ENCODE results near the gene ANKRD1.
"Not testable (repeated sequence)": the region's sequence is repeated elsewhere in the genome, so short reads cannot be mapped to it uniquely, and the experiment has no call there.

The ANKRD1 gene

GRCh38 chr10:90920986-90921666, at the start of gene ANKRD1:
Gene ANKRD1, minus strand, starts transcription at chr10:90921087. Its CDS starts 60 bp downstream, at chr10:90921027.
- no peak for DNase-seq

GRCh38 chr10:90969947-90970673, 49.2 kb upstream of the ANKRD1 start:
- DNase-seq: no peak

GRCh38 chr10:90969121-90969534, 48.2 kb upstream of the ANKRD1 start:
- DNase-seq: no peak

GRCh38 chr10:90968328-90969081, 47.6 kb upstream of the ANKRD1 start:
- DNase-seq: no peak

DNA sequence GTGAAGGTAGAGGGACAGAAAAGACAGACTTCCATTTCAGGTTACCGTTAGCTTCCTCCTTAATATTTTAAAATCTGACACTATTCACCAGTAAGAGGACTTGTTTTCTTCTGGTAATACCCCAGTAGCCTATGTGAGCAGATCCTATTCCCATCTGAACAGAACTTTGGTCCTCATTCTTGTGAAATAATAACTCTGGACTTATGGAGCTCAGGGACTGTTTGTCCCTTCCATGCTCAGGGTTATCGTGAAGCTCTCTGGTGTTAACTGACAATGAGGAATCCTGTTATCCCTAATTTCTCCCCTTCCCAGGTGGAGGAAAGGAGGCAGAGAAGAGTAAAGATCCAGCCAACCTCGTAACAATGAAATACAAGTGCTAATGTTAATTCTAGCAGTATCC, 47.0 kb upstream of the ANKRD1 start:
- DNase-seq: no peak

DNA sequence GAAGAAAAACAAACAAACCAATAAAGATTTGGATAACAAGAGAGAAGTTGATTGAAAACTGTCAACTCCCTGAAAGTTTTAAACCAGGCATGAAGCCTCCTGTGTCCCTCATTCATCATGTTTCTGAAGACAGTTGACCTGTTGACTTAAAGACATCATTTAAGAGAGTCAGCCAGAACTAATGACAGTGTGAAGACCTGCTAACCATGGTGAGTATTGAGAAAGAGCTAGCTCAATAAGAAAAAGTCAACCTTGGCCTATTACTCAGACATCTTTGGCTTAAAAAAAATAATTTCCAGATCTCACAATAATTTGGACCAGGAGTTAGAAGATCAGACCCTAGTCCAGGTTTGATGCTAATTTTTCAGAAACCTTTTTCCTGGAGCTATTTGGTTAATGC, 45.3 kb upstream of the ANKRD1 start:
- DNase-seq: no peak

DNA sequence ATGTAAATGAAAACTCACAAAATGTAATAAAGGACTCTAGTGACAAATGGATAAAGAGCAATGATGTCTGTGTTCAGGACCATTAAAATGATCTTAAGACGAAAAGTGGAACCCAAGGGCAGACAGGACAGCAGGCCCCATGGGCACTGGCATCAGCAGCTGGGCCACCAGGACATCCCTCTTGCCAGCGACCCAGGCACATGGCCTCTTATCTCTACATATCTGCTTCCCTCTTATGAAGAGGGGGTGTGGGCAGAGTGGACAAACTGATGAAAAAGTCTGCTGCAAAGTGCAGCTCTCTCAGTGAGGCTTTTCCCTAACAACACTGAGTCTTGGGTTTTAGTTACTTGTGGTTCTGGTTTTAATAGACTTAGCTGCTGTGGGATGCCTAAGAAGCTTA, 44.8 kb upstream of the ANKRD1 start:
- DNase-seq: no peak

DNA sequence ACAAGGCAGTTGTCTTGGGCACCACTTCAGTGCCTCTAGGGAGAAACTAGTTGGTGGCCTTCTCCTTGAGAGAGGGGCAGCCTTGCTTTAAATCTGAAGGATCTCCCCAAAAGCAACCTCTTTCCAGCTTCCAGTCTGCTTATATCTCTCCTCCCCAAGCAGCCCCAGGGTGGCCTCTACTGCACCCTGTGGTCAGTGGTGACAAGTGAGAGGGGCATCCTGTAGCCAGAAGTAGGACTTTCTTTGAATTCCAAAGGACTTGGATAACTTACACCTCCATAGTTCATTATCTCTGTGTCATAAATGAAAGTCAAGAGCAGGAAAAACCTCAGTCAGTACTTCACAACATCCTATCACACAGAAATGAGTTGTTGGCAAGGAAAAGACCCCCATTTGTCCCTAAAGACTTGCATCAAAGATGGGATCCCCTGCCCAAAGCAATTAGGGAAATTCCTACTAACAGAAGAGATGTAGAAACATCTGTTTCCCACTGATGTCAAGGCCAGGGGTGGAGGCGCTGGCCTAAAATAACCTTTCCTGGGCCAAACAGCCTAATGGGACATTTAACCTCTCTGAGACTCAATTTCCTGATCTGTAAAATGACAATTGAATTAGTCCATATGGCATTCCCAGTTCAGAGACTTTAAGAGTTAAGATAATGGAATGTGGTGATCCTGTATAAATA, 44.0 kb upstream of the ANKRD1 start:
- DNase-seq: no peak

- DNase-seq: no peak
These were observed 42.4 kb upstream of the ANKRD1 start for GRCh38 chr10:90963331-90963730.

- DNase-seq: no peak
These were observed 39.5 kb upstream of the ANKRD1 start for GRCh38 chr10:90960355-90960814.

GRCh38 chr10:90959826-90960225, 38.9 kb upstream of the ANKRD1 start:
- DNase-seq: no peak

DNA sequence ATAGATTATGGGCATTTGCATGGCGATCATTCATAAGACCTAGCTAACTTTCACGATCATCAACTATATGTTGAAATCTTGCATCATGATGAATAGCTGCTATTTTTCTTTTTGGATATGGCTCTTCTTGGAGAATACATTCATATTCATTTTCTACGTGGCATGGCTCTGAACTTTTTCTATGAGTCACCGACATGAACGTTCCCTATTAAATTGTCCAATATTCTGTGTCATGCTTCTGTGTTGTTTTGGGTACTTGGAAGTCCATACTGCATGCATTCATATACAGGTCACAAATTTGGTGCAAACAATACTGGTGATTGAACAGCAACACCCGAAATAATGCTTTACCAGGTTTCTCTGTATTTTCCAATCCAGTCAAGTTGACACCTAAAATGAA, 37.9 kb upstream of the ANKRD1 start:
- DNase-seq: no peak

DNA sequence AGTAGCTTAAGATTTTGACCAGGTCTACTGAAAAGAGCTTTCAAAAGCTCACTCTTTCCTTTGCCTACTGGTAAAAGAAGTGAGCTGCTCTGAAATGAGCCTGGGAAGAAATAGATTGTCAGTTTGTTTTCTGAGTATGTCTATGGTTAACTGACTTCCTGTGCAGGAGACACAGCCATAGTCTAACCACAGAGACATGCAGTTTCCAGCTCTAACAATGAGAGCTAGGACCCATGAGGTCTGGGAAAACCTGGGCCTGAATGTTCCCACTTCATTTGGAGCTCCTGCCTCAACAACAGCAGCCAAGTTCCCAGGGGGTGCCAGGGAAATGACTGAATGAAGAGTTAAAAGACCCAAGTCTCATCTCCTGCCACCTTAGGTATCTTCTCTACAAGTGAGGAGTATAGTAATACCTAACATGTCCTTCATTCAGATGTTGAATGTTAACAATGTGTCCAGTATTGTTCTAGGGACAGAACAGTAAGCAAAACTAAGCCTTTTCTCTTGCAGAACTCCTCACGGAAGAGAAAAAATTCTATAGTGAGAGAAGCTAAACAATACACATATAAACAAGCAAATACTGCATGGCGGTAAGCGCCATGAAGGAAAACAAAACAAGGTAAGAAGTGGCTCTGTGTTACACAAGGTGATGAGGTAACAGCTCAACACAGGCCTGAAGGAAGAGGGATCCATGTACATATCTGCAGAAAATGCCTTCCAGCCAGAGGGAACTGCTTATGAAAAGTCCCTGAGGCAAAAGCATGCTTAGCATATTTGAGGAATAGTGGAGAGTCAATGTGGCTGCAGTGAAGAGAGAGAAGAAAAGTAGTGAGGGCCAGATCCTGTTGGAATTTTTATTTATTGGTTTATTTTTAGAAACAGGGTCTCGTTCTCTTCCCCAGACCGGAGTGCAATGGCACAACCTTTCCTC, 26.4 kb upstream of the ANKRD1 start:
- DNase-seq: no peak

DNA sequence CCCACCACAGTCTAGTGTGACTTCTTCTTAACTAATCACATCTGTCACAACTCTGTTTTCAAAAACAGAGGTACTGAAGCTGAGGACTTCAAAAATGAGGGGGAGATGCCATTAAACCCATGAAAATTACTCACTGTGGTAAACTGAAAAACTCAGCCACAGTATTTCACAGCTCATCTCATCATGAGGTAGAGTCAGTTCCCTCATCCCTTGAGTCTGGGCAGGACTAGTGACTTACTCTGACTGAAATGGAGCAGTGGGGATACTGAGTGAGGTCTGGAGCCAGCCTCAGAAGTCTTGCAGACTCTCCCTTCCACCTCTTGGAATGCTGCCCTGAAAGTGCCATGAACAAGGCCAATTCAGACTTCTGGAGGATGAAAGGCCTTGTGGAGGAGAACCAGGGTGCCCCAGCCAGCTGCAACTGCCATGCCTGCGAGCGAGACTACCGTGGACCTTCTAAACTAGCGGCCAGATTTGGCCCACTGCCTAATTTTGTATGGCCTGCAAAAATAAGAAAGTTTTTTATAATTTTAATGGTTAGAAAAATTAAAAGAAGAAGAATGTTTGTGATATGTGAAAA, 24.7 kb upstream of the ANKRD1 start:
- no peak for DNase-seq

- DNase-seq: no peak
These were observed 23.9 kb upstream of the ANKRD1 start for GRCh38 chr10:90944749-90945148.

- not testable (repeated sequence) for DNase-seq
These were observed 22.1 kb upstream of the ANKRD1 start for GRCh38 chr10:90942980-90943379.

DNA sequence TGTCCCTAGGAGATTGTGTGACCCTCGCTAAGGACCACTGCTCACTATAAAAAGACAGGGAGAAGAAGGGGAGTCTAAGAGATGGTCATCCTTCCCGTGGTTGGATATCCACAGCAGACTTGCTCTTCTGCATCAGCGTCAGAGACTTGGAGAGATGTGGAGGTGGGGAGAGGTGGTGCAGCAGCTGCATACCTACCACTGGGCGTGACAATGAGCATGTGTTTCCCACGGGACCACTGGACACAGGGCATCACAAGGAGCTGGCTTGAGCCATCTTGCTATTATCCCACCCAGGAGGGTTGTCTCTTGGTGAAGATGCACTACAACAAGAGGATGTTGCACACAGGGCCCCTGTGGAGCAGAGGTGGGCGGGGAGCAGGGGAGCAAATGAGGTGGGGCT, 18.8 kb upstream of the ANKRD1 start:
- no peak for DNase-seq

GRCh38 chr10:90939116-90939515, 18.2 kb upstream of the ANKRD1 start:
- DNase-seq: no peak

DNA sequence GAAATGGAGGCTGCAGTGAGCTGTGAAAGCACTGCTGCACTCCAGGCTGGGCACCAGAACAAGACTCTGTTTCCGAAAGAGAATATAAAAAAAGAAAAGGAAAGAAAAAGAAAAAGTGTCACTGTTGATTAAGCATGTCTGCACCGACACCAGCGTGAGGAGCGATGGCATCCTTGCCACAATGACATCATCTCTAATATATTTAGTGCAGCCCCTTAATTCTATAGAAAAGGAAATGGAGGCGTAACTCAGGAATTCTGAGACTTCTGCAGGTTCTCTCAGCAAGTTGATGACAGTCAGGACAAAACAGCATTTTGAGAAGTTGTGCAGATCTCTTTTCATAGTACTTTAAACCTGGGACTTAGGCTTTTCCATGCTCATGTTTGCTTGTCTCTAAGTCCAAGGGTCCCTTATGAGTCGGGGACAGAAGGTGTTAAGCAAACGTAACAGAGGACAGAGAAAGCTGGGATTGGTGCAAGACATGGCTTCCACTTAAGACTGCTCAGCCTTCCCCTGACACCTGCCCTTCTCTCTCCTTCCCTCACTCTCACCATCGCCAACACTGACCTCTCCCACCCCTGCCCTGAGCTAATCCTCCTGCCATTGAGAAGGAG, 16.9 kb upstream of the ANKRD1 start:
- no peak for DNase-seq

- DNase-seq: no peak
These were observed 15.4 kb upstream of the ANKRD1 start for GRCh38 chr10:90936276-90936659.

Measured in retina (tissue), 1 donor.